GM23248 (cell line): ENCODE data around the gene RTN4RL1. TPM values are rescaled to one million over a fixed set of nuclear protein-coding genes. Genes with fewer than 3 reads are reported as not detected.

Experiments
- DNase-seq: peaks from one replicate; pipeline ENCODE4 v3.0.0-alpha.2; 2015
- H2AFZ ChIP-seq: fragments of 200-600 bp; sonication (generic); 2 replicates; pipeline ENCODE4 v1.6.1; 2016; ENCODE audit warnings: antibody characterized with exemption
- H3F3A ChIP-seq: fragments of 200-600 bp; sonication (generic); 2 replicates; pipeline ENCODE4 v1.6.1; 2016; ENCODE audit warnings: mild to moderate bottlenecking, antibody characterized with exemption, mixed run types; ENCODE audit not compliant: insufficient read depth
- H3K27ac ChIP-seq: fragments of 200-600 bp; sonication (generic); 2 replicates; pipeline ENCODE4 v1.5.1; 2016; ENCODE audit warnings: mild to moderate bottlenecking
- H3K27me3 ChIP-seq: fragments of 200-600 bp; sonication (generic); replicated peaks from 2 replicates; pipeline ENCODE4 v1.6.1; 2016; ENCODE audit warnings: mild to moderate bottlenecking; ENCODE audit not compliant: insufficient read depth
- H3K36me3 ChIP-seq: fragments of 200-600 bp; sonication (generic); 2 replicates; pipeline ENCODE4 v1.6.1; 2016; ENCODE audit warnings: low read depth, mild to moderate bottlenecking
- H3K4me1 ChIP-seq: fragments of 200-600 bp; sonication (generic); 2 replicates; pipeline ENCODE4 v1.6.1; 2016; ENCODE audit warnings: mild to moderate bottlenecking; ENCODE audit not compliant: insufficient read depth
- H3K4me2 ChIP-seq: fragments of 200-600 bp; sonication (generic); one replicate; pipeline ENCODE4 v1.6.1; 2016; ENCODE audit warnings: mild to moderate bottlenecking; ENCODE audit not compliant: unreplicated experiment
- H3K4me3 ChIP-seq: fragments of 200-600 bp; sonication (generic); 2 replicates; pipeline ENCODE4 v1.5.1; 2016; ENCODE audit warnings: mild to moderate bottlenecking
- H3K79me2 ChIP-seq: fragments of 200-600 bp; sonication (generic); 2 replicates; pipeline ENCODE4 v1.6.1; 2016; ENCODE audit warnings: mild to moderate bottlenecking; ENCODE audit not compliant: insufficient read depth
- H3K9ac ChIP-seq: fragments of 200-600 bp; sonication (generic); 2 replicates; pipeline ENCODE4 v1.6.1; 2016; ENCODE audit warnings: mild to moderate bottlenecking
- H3K9me2 ChIP-seq: fragments of 200-600 bp; sonication (generic); 2 replicates; pipeline ENCODE4 v1.6.1; 2016; ENCODE audit warnings: mixed run types, mild to moderate bottlenecking, moderate library complexity; ENCODE audit not compliant: insufficient read depth
- H3K9me3 ChIP-seq: fragments of 200-600 bp; sonication (generic); one replicate; pipeline ENCODE4 v1.6.1; 2017; ENCODE audit warnings: low read depth
- H4K20me1 ChIP-seq: fragments of 200-600 bp; sonication (generic); 2 replicates; pipeline ENCODE4 v1.6.0; 2016; ENCODE audit not compliant: insufficient read depth
- EZH2 ChIP-seq: fragments of 200-600 bp; sonication (generic); IDR thresholded peaks from 2 replicates; pipeline ENCODE4 v1.6.1; 2018; ENCODE audit warnings: antibody characterized with exemption, mild to moderate bottlenecking; ENCODE audit not compliant: insufficient read depth, poor library complexity, severe bottlenecking
- EZH2phosphoT487 ChIP-seq: fragments of 200-600 bp; sonication (generic); IDR thresholded peaks from 2 replicates; pipeline ENCODE4 v1.6.1; 2018; ENCODE audit warnings: antibody characterized with exemption, moderate library complexity, mild to moderate bottlenecking, low read depth; ENCODE audit not compliant: insufficient read depth
- WGBS, 2 experiments: methylation state at CpG; one replicate each; pipeline ENCODE4 v1.1.6; 2015 to 2017; ENCODE audit warnings: low lambda C conversion rate in 2 of 2, low coverage in 1 of 2; ENCODE audit errors: missing lambda C conversion rate in 2 of 2; 5-methylcytosine and 5-hydroxymethylcytosine counted together
- in situ Hi-C: fragments of 300-500 bp; cut with MboI; formaldehyde crosslinking; loops from 2 replicates; pipeline ENCODE4 v1.15.0; 2020
- polyA plus RNA-seq: library from polyadenylated mRNA; unstranded; fragments of >200 nt; fragmentation: Nextera tagmentation; extraction: Ambion mirVana; gene quantifications from 2 replicates; pipeline ENCODE4 v1.2.1, GENCODE V29; 2016
- total RNA-seq: library from RNA; depleted of rRNA; stranded (reverse); fragments of >200 nt; shearing (Covaris generic); gene quantifications from 2 replicates; pipeline ENCODE4 v1.2.3, GENCODE V29; 2014

The RTN4RL1 gene
- total and polyA plus RNA-seq, 2 experiments from 2014 or later = 0.22 TPM; not detected in 1

DNA sequence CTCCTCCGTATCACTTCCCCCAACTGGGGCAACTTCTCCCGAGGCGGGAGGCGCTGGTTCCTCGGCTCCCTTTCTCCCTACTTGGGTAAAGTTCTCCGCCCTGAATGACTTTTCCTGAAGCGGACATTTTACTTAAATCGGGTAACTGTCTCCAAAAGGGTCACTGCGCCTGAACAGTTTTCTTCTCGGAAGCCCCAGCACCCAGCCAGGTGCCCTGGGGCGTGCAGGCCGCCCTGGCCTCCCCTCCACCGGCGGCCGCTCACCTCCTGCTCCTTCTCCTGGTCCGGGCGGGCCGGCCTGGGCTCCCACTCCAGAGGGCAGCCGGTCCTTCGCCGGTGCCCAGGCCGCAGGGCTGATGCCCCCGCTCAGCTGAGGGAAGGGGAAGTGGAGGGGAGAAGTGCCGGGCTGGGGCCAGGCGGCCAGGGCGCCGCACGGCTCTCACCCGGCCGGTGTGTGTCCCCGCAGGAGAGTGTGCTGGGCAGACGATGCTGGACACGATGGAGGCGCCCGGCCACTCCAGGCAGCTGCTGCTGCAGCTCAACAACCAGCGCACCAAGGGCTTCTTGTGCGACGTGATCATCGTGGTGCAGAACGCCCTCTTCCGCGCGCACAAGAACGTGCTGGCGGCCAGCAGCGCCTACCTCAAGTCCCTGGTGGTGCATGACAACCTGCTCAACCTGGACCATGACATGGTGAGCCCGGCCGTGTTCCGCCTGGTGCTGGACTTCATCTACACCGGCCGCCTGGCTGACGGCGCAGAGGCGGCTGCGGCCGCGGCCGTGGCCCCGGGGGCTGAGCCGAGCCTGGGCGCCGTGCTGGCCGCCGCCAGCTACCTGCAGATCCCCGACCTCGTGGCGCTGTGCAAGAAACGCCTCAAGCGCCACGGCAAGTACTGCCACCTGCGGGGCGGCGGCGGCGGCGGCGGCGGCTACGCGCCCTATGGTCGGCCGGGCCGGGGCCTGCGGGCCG is 31.4 kb upstream of the RTN4RL1 start:
- Histone ChIP-seq H3K9me2 (no peaks in the 10 kb centered on the region), H3K27ac (peak overlapping the region; percentile 81), H3K4me2 (peak overlapping the region; percentile 86), H3K9ac (peak overlapping the region; percentile 91), H3K27me3 (no peaks in the 10 kb centered on the region), H3F3A (peaks cover 2% of the 10 kb centered on the region; the same call in 1 of the 2 replicates), H3K79me2 (peaks cover 46% of the 10 kb centered on the region), H3K4me3 (peak overlapping the region; percentile 79), H3K4me1 (no peaks in the 10 kb centered on the region), H2AFZ (no peak overlapping the region), H4K20me1 (no peaks in the 10 kb centered on the region), H3K36me3 (no peaks in the 10 kb centered on the region; the same call in 1 of the 2 replicates), H3K9me3 (no peaks in the 10 kb centered on the region)
- WGBS, 2 experiments = 42 to 50% methylated on average over 75 to 84 of the region's 85 CpGs
- DNase-seq = peak; percentile 71
- no peak for TF ChIP-seq EZH2phosphoT487
- TF ChIP-seq EZH2 = no peak
- in situ Hi-C loops = no loop called here

GRCh38 chr17:2055292-2056205 is 30.4 kb upstream of the RTN4RL1 start:
- peak overlapping the region; percentile 91 for H3K9ac ChIP-seq
- H3K4me1 ChIP-seq = no peaks in the 10 kb centered on the region
- TF ChIP-seq EZH2 = no peak
- TF ChIP-seq EZH2phosphoT487 = no peak
- no peaks in the 10 kb centered on the region for H3K9me2 ChIP-seq
- no peaks in the 10 kb centered on the region; the same call in 1 of the 2 replicates for H3K36me3 ChIP-seq
- DNase-seq = peak; percentile 71
- H3K79me2 ChIP-seq = peaks cover 37% of the 10 kb centered on the region
- H3K27ac ChIP-seq = peak overlapping the region; percentile 81
- H3K4me3 ChIP-seq = peak overlapping the region; percentile 79
- no peaks in the 10 kb centered on the region for H4K20me1 ChIP-seq
- no peaks in the 10 kb centered on the region for H3K9me3 ChIP-seq
- peak overlapping the region; percentile 86 for H3K4me2 ChIP-seq
- in situ Hi-C loops = no loop called here
- H3F3A ChIP-seq = no peaks in the 10 kb centered on the region; the same call in 1 of the 2 replicates
- no peaks in the 10 kb centered on the region for H3K27me3 ChIP-seq
- 1% methylated on average over 31 to 79 of the region's 113 CpGs for WGBS, 2 experiments
- H2AFZ ChIP-seq = no peak overlapping the region

GRCh38 chr17:2054512-2055291 is 29.6 kb upstream of the RTN4RL1 start, which contains the start of gene HIC1:
Gene HIC1 (plus strand): TSS chr17:2055103. CDS start chr17:2056691, 1,588 bp downstream.
- 1 to 2% methylated on average over 51 to 58 of the region's 72 CpGs for WGBS, 2 experiments
- Histone ChIP-seq H3F3A (no peaks in the 10 kb centered on the region), H3K27me3 (no peaks in the 10 kb centered on the region), H3K4me3 (peak within 1 kb of the TSS; percentile 79), H3K36me3 (no peaks in the 10 kb centered on the region; the same call in 1 of the 2 replicates), H4K20me1 (no peaks in the 10 kb centered on the region), H3K9ac (peak within 1 kb of the TSS; percentile 91), H3K4me2 (peak within 1 kb of the TSS; percentile 86), H3K9me2 (no peaks in the 10 kb centered on the region), H3K9me3 (no peaks in the 10 kb centered on the region), H2AFZ (peak within 1 kb of the TSS; percentile 36; the same call in 1 of the 2 replicates), H3K79me2 (peaks cover 29% of the 10 kb centered on the region), H3K4me1 (no peaks in the 10 kb centered on the region), H3K27ac (peak within 1 kb of the TSS; percentile 81)
- peak; percentile 94 for DNase-seq
- in situ Hi-C loops = no loop called here
- TF ChIP-seq EZH2phosphoT487 (no peak), EZH2 (no peak)

- no peaks in the 10 kb centered on the region for H3K9me2 ChIP-seq
Observed at GRCh38 chr17:2054262-2054511, 29.1 kb upstream of the RTN4RL1 start.

More at GRCh38 chr17:2054262-2054511, 29.1 kb upstream of the RTN4RL1 start:
- Histone ChIP-seq H3K4me2 (peak overlapping the region; percentile 80), H4K20me1 (no peaks in the 10 kb centered on the region), H3F3A (no peaks in the 10 kb centered on the region; the same call in 1 of the 2 replicates), H3K36me3 (no peaks in the 10 kb centered on the region), H3K27ac (peak overlapping the region; percentile 81), H3K79me2 (peaks cover 24% of the 10 kb centered on the region), H3K4me1 (peaks cover under 1% of the 10 kb centered on the region; the same call in 1 of the 2 replicates), H3K9me3 (no peaks in the 10 kb centered on the region), H3K27me3 (no peaks in the 10 kb centered on the region), H3K9ac (peak overlapping the region; percentile 91), H2AFZ (peak overlapping the region; percentile 36; the same call in 1 of the 2 replicates), H3K4me3 (peak overlapping the region; percentile 79)
- TF ChIP-seq EZH2phosphoT487 (no peak), EZH2 (no peak)
- 3 to 4% methylated on average over 16 of the region's 16 CpGs for WGBS, 2 experiments
- DNase-seq = no peak
- in situ Hi-C loops = no loop called here
